GM18519 (cell line): ENCODE results near the gene CRACDL.

Experiments used
- ATAC-seq: cut with Tn5 transposase; IDR thresholded peaks from one replicate; pipeline ENCODE4 v1.9.1; 2021; ENCODE audit warnings: mild to moderate bottlenecking, moderate library complexity; ENCODE audit not compliant: unreplicated experiment, low FRiP score

Gene CRACDL

GRCh38 chr2:98790221-98790620 is 145.8 kb downstream of the CRACDL start:
- no peak for ATAC-seq

- ATAC-seq: no peak
These were observed 148.3 kb downstream of the CRACDL start for GRCh38 chr2:98787700-98788099.

- ATAC-seq: no peak
These were observed 149.8 kb downstream of the CRACDL start for GRCh38 chr2:98786179-98786578.

GRCh38 chr2:98782570-98782969 is 153.5 kb downstream of the CRACDL start:
- ATAC-seq: no peak

GRCh38 chr2:98781822-98782221 is 154.2 kb downstream of the CRACDL start:
- ATAC-seq: no peak

- no peak for ATAC-seq
These were observed 157.1 kb downstream of the CRACDL start for GRCh38 chr2:98778741-98779483.

- ATAC-seq: no peak
These were observed 157.9 kb downstream of the CRACDL start for GRCh38 chr2:98778151-98778550.

- ATAC-seq: no peak
These were observed 158.3 kb downstream of the CRACDL start for GRCh38 chr2:98777710-98778109.

- no peak for ATAC-seq
These were observed 158.9 kb downstream of the CRACDL start for GRCh38 chr2:98777076-98777475.

- no peak for ATAC-seq
These were observed 159.9 kb downstream of the CRACDL start for GRCh38 chr2:98776136-98776535.

GRCh38 chr2:98775146-98775986 is 160.7 kb downstream of the CRACDL start:
- no peak for ATAC-seq

GRCh38 chr2:98773907-98774306 is 162.1 kb downstream of the CRACDL start:
- ATAC-seq: no peak

GRCh38 chr2:98773169-98773568 is 162.9 kb downstream of the CRACDL start:
- no peak for ATAC-seq

GRCh38 chr2:98772536-98772935 is 163.5 kb downstream of the CRACDL start:
- ATAC-seq: no peak

- no peak for ATAC-seq
These were observed 164.1 kb downstream of the CRACDL start for GRCh38 chr2:98771721-98772524.

- no peak for ATAC-seq
These were observed 164.8 kb downstream of the CRACDL start for GRCh38 chr2:98771264-98771663.

GRCh38 chr2:98769784-98770183 is 166.2 kb downstream of the CRACDL start:
- no peak for ATAC-seq

GRCh38 chr2:98769114-98769476 is 166.9 kb downstream of the CRACDL start:
- no peak for ATAC-seq

- ATAC-seq: no peak
These were observed 167.5 kb downstream of the CRACDL start for GRCh38 chr2:98768384-98769113.

- ATAC-seq: no peak
These were observed 171.5 kb downstream of the CRACDL start for GRCh38 chr2:98764499-98764898.
